Spinal cord (tissue), 10 donors: ENCODE measurements around the gene TSPAN18. TPM values are rescaled to one million over a fixed set of nuclear protein-coding genes. Genes with fewer than 3 reads are reported as not detected.

ENCODE experiments used
- DNase-seq, 6 donors: peaks; one replicate each; pipeline versions ENCODE4 v3.0.0 to v3.0.0-alpha.2; 2013 to 2015; ENCODE audit warnings: low spot score in 6 of 6, low read depth in 4 of 6
- H3K27ac ChIP-seq: one replicate; pipeline ENCODE4 v1.5.1; 2013; ENCODE audit warnings: low read depth, low read length, control low read depth
- H3K27me3 ChIP-seq: one replicate; pipeline ENCODE4 v1.6.1; 2013; ENCODE audit warnings: low read length; ENCODE audit not compliant: control insufficient read depth, insufficient read depth
- H3K36me3 ChIP-seq: one replicate; pipeline ENCODE4 v1.6.1; 2013; ENCODE audit warnings: low read length; ENCODE audit not compliant: control insufficient read depth, insufficient read depth
- H3K4me1 ChIP-seq: one replicate; pipeline ENCODE4 v1.6.1; 2013; ENCODE audit warnings: low read length; ENCODE audit not compliant: control insufficient read depth, insufficient read depth
- H3K4me3 ChIP-seq: one replicate; pipeline ENCODE4 v1.5.1; 2013; ENCODE audit warnings: low read depth, low read length, control low read depth
- H3K9me3 ChIP-seq: one replicate; pipeline ENCODE4 v1.6.1; 2013; ENCODE audit warnings: low read length; ENCODE audit not compliant: control insufficient read depth, insufficient read depth
- WGBS: methylation state at CpG from one replicate; pipeline ENCODE4 v1.1.5; 2013; ENCODE audit warnings: missing lambda C conversion rate; ENCODE audit not compliant: insufficient coverage; 5-methylcytosine and 5-hydroxymethylcytosine counted together
- polyA plus RNA-seq, 2 donors: library from polyadenylated mRNA; unstranded; fragments of 120-200 nt; gene quantifications; one replicate each; pipeline ENCODE4 v1.2.1, GENCODE V29; 2013; ENCODE audit not compliant: insufficient read length in 2 of 2
- total RNA-seq, 2 donors: library from RNA; depleted of rRNA in 1 of 2; stranded (reverse); fragments of 120-200 nt in 1 of 2; fragments of >200 nt in 1 of 2; gene quantifications; one replicate each; pipeline versions ENCODE4 v1.2.3 to v1.2.4, GENCODE V29; 2013 to 2014
- donor health status: healthy.

TSPAN18 gene
- total and polyA plus RNA-seq, 4 donors = 23.3 to 87.2 (median 60.9) TPM

GRCh38 chr11:44763121-44763820, 36.5 kb downstream of the TSPAN18 start:
- no peaks in the 10 kb centered on the region for H3K9me3 ChIP-seq
- WGBS = 76% methylated on average over 2 of the region's 5 CpGs
- peaks cover 31% of the 10 kb centered on the region for H3K4me1 ChIP-seq
- DNase-seq = no peak
- H3K27me3 ChIP-seq = no peaks in the 10 kb centered on the region
- no peak overlapping the region for H3K27ac ChIP-seq
- no peak overlapping the region for H3K4me3 ChIP-seq
- peaks cover 9% of the 10 kb centered on the region for H3K36me3 ChIP-seq

GRCh38 chr11:44764583-44764982, 37.8 kb downstream of the TSPAN18 start:
- WGBS = no CpG with 5 or more reads among the region's 4 CpGs
- Histone ChIP-seq H3K27ac (no peak overlapping the region), H3K4me1 (peaks cover 31% of the 10 kb centered on the region)

DNA sequence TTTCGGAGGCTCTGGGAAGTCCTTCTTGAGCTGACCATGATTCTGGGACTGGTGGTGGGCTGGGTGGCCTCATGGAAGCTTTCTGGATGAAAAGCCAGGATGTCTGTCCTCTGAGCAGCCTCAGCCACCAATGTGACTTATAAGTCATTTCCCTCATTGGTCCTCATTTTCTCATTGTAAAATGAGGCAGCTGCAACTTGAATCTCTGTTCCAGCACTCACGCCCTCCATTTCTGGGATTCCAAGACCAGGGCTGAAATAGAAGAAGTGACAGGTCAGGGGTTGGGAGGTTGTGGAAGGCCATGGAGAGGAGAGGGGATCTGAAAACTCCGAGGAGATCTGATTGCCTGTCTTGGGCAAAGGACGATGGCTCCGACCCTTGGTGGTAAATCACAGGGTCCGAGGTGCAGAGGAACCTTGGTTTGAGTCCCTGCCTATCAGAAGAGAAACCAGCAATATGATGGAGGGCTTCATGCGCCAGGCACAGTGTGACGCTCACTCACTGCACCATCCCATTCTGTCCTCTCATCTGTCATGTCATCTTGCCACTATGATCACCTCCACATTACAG, 38.3 kb downstream of the TSPAN18 start:
- DNase-seq = no peak
- Histone ChIP-seq H3K9me3 (no peaks in the 10 kb centered on the region), H3K4me3 (no peak overlapping the region), H3K27ac (no peak overlapping the region), H3K4me1 (peaks cover 29% of the 10 kb centered on the region), H3K36me3 (peaks cover 9% of the 10 kb centered on the region), H3K27me3 (no peaks in the 10 kb centered on the region)
- WGBS = 91% methylated on average over 5 of the region's 8 CpGs

More at GRCh38 chr11:44764583-44764982, 37.8 kb downstream of the TSPAN18 start:
- no peaks in the 10 kb centered on the region for H3K9me3 ChIP-seq
- DNase-seq = no peak
- peaks cover 9% of the 10 kb centered on the region for H3K36me3 ChIP-seq
- no peaks in the 10 kb centered on the region for H3K27me3 ChIP-seq
- H3K4me3 ChIP-seq = no peak overlapping the region

DNA sequence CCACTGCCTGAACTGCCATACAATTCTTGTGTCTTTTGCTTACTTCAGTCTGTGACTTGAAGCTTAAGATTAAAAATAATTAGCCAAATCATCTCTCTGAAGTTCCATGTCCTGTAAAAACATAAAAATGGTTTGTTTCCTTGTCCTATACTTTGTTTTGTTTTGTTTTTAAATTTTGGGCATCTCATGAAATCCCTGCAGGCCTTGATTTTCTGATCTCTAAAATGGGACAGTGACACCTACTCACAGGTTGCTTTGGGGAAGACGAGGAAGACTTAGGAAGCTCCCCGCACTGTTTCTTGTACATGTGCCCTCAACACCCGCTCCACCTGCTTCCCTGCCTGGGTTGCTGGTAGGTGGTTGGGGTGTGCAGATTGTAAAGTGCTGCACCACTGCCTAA, 38.9 kb downstream of the TSPAN18 start:
- DNase-seq = no peak
- H3K4me1 ChIP-seq = peaks cover 27% of the 10 kb centered on the region
- H3K36me3 ChIP-seq = peaks cover 9% of the 10 kb centered on the region
- H3K27me3 ChIP-seq = no peaks in the 10 kb centered on the region
- peak overlapping the region; percentile 65 for H3K27ac ChIP-seq
- H3K9me3 ChIP-seq = no peaks in the 10 kb centered on the region
- no CpG with 5 or more reads among the region's 3 CpGs for WGBS
- no peak overlapping the region for H3K4me3 ChIP-seq

GRCh38 chr11:44766112-44766971, 39.6 kb downstream of the TSPAN18 start:
- no peak overlapping the region for H3K4me3 ChIP-seq
- peak in 1 of 6 donors; percentile 76 for DNase-seq
- H3K9me3 ChIP-seq = no peaks in the 10 kb centered on the region
- 34% methylated on average over 3 of the region's 8 CpGs for WGBS
- H3K4me1 ChIP-seq = peaks cover 21% of the 10 kb centered on the region
- peaks cover 9% of the 10 kb centered on the region for H3K36me3 ChIP-seq
- H3K27me3 ChIP-seq = no peaks in the 10 kb centered on the region
- peak overlapping the region; percentile 65 for H3K27ac ChIP-seq

DNA sequence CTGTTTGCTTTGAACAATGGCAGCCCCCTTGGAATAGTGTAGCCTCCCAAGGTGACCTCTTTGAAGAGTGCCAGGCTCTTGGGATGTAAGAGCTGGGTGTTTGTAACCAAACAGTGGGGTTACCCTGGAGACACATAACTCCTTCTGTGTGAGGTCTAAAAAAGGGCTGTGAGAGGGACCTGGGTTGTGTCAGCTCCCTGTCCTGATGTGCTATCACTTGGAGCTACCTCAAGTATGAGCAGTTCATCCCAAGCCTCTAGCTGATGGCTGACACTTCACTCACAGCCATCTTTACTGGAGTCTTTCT, 40.2 kb downstream of the TSPAN18 start:
- Histone ChIP-seq H3K27ac (peak overlapping the region; percentile 65), H3K9me3 (no peaks in the 10 kb centered on the region)

GRCh38 chr11:44767421-44767820, 40.7 kb downstream of the TSPAN18 start:
- no peak for DNase-seq
- Histone ChIP-seq H3K27ac (peak overlapping the region; percentile 16), H3K4me3 (no peak overlapping the region), H3K4me1 (peaks cover 14% of the 10 kb centered on the region), H3K36me3 (peaks cover 9% of the 10 kb centered on the region), H3K9me3 (no peaks in the 10 kb centered on the region), H3K27me3 (no peaks in the 10 kb centered on the region)
- no CpG with 5 or more reads among the region's 1 CpG for WGBS

More for the DNA sequence above, 40.2 kb downstream of the TSPAN18 start:
- peaks cover 15% of the 10 kb centered on the region for H3K4me1 ChIP-seq
- DNase-seq = no peak
- H3K36me3 ChIP-seq = peaks cover 9% of the 10 kb centered on the region
- no peaks in the 10 kb centered on the region for H3K27me3 ChIP-seq
- no peak overlapping the region for H3K4me3 ChIP-seq

DNA sequence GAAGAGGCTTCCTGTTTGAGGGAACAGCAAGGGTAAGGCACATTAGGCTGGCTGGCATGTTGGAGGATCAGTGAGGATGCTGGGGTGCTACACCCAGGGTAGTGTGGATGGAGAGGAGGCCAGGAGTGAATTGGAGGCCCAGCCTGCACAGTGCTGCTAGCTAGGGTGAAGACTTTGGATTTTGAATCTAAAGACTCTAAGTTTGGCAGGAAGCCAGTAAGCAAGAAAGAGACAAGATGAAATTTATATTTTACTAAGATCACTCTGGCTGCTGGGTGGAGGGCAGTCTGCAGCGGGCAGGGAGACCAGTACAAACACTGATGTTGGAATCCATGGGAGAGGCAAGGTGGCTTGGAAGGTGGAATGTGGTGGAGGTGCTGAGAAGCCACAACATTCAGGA, 43.6 kb downstream of the TSPAN18 start:
- no peak overlapping the region for H3K4me3 ChIP-seq
- no peaks in the 10 kb centered on the region for H3K9me3 ChIP-seq
- DNase-seq = no peak
- H3K27me3 ChIP-seq = no peaks in the 10 kb centered on the region
- 100% methylated on average over 1 of the region's 1 CpG for WGBS
- H3K27ac ChIP-seq = no peak overlapping the region
- H3K4me1 ChIP-seq = peaks cover 30% of the 10 kb centered on the region
- H3K36me3 ChIP-seq = no peaks in the 10 kb centered on the region

DNA sequence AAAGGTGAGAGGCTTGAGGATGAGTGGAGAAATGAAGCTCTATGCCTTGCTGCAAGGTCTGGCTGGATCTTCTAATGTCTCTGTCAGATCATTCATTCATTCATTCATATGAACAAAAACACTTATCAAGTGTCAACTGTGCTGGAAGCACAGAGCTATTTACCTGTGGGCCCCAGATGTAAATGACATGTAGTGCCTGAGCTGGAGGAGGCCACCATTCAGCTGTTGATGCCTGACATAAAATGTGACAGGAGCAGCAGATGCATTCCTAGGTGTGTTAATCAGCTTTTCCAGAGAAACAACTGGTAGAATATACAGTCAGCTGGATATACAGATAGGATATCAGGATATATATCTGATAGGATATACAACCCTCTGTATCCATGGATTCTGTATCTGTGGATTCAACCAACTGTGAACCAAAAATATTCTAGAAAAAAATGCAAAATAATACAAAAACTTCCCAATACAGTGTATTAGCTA, 44.5 kb downstream of the TSPAN18 start:
- Histone ChIP-seq H3K27ac (no peak overlapping the region), H3K4me1 (peaks cover 29% of the 10 kb centered on the region), H3K36me3 (no peaks in the 10 kb centered on the region), H3K27me3 (no peaks in the 10 kb centered on the region), H3K4me3 (no peak overlapping the region), H3K9me3 (no peaks in the 10 kb centered on the region)
- no peak for DNase-seq
